Duodenal mucosa (tissue), 2 donors: ENCODE measurements around the gene ARL15.
"Not testable (repeated sequence)": the region's sequence is repeated elsewhere in the genome, so short reads cannot be mapped to it uniquely, and the experiment has no call there.

Experiments used
- H3K27ac ChIP-seq: one replicate; pipeline ENCODE4 v1.7.0; 2013; ENCODE audit warnings: low read depth, low read length
- H3K27me3 ChIP-seq, 2 donors: one replicate each; pipeline ENCODE4 v1.7.0; 2013; ENCODE audit warnings: low read length in 2 of 2, control low read depth in 1 of 2; ENCODE audit not compliant: insufficient read depth in 2 of 2, control insufficient read depth in 1 of 2
- H3K36me3 ChIP-seq, 2 donors: one replicate each; pipeline ENCODE4 v1.7.0; 2013; ENCODE audit warnings: low read length in 2 of 2, control low read depth in 1 of 2; ENCODE audit not compliant: insufficient read depth in 2 of 2, control insufficient read depth in 1 of 2
- H3K4me1 ChIP-seq, 2 donors: one replicate each; pipeline ENCODE4 v1.7.0; 2013; ENCODE audit warnings: low read length in 2 of 2, control low read depth in 1 of 2; ENCODE audit not compliant: insufficient read depth in 2 of 2, control insufficient read depth in 1 of 2
- H3K4me3 ChIP-seq, 2 donors: one replicate each; pipeline ENCODE4 v1.7.0; 2013; ENCODE audit warnings: low read length in 2 of 2, low read depth in 1 of 2
- H3K9ac ChIP-seq, 2 donors: one replicate each; pipeline ENCODE4 v1.7.0; 2013; ENCODE audit warnings: low read length in 2 of 2, low read depth in 1 of 2
- H3K9me3 ChIP-seq, 2 donors: one replicate each; pipeline ENCODE4 v1.7.0; 2013; ENCODE audit warnings: low read length in 2 of 2, control low read depth in 1 of 2; ENCODE audit not compliant: control insufficient read depth in 1 of 2

Gene ARL15

DNA sequence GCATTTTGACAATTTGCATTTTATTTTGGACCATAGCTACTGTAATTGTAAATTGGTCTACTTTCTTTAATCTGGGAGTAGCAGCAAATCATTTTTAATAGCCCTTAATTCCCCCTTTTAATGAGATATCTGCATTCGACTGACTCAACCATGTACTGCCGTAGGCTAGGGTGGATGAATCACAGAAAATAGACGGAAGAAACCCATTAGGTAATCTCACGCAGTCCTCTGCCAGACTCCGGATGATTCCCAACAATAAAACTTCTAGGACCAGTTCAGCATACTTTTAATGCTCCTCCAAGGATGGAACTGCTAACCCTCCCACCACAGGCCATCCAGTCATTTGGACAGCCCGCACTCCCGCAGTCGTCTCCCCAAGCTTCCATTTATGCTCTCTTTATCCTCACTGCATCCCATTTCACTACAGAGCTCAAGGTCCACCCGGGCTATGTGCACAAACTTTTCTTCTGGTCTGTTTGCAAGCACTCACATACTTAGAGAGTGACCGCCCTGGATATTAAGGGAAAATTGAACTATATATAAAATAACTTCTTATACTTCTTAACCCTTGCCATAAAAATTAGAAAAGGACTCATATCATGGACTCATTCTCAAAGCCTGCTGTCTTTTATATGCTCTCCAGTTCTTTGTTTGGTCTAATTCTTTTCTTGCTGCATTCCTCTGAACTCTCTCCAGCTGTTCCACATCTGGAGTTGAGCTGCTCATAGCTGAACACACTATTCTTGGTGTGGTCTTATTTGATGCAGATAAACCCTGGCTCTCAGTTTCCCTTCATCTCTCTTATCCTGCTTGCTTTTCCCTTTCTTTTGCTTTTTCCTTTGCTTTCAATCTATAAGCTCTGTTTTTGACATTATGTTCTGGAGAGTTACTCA lies 326.6 kb downstream of the ARL15 start:
- H3K9ac ChIP-seq = no peak overlapping the region
- H3K27me3 ChIP-seq = no peaks in the 10 kb centered on the region
- no peaks in the 10 kb centered on the region for H3K4me1 ChIP-seq
- no peaks in the 10 kb centered on the region for H3K36me3 ChIP-seq
- H3K4me3 ChIP-seq = no peak overlapping the region
- no peak overlapping the region for H3K27ac ChIP-seq
- H3K9me3 ChIP-seq = no peaks in the 10 kb centered on the region

- not testable (repeated sequence) for H3K27me3 ChIP-seq, H3K9me3 ChIP-seq, H3K4me1 ChIP-seq, H3K27ac ChIP-seq, H3K9ac ChIP-seq, H3K36me3 ChIP-seq, H3K4me3 ChIP-seq
These were observed 328.1 kb downstream of the ARL15 start for GRCh38 chr5:53982319-53982718.

GRCh38 chr5:53980061-53980460 lies 330.3 kb downstream of the ARL15 start:
- Histone ChIP-seq H3K9me3 (no peaks in the 10 kb centered on the region), H3K4me1 (no peaks in the 10 kb centered on the region), H3K27me3 (no peaks in the 10 kb centered on the region), H3K9ac (no peak overlapping the region), H3K27ac (no peak overlapping the region), H3K4me3 (no peak overlapping the region), H3K36me3 (no peaks in the 10 kb centered on the region)

DNA sequence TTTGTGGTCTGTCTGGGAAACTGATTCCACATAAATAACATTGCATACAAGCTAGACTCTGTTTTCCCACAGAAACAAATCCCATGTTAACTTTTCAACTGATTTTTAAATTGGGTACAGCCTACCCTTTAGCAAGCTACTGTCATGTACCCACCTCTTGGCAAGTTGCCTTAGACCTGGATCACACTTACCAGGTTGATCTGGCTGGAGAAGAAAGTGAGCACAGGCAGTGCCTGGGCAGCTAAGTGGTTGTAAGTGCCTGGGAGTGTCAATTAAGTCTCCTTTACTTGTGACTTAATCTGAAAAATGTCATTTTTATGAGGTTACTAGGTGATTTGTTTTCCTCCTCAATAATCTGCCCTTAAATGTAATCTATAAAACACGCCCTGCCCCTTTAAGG lies 336.4 kb downstream of the ARL15 start:
- no peaks in the 10 kb centered on the region for H3K9me3 ChIP-seq
- H3K36me3 ChIP-seq = no peaks in the 10 kb centered on the region
- H3K27me3 ChIP-seq = no peaks in the 10 kb centered on the region
- no peak overlapping the region for H3K9ac ChIP-seq
- peaks cover 0 to 3% of the 10 kb centered on the region in 2 donors for H3K4me1 ChIP-seq
- no peak overlapping the region for H3K27ac ChIP-seq
- H3K4me3 ChIP-seq = no peak overlapping the region

- Histone ChIP-seq H3K27ac (no peak overlapping the region), H3K27me3 (no peaks in the 10 kb centered on the region), H3K9ac (no peak overlapping the region), H3K36me3 (peaks cover 0 to 3% of the 10 kb centered on the region in 2 donors), H3K9me3 (no peaks in the 10 kb centered on the region), H3K4me3 (no peak overlapping the region), H3K4me1 (peaks cover 0 to 3% of the 10 kb centered on the region in 2 donors)
These were observed 338.1 kb downstream of the ARL15 start for GRCh38 chr5:53972314-53972713.

GRCh38 chr5:53971551-53971950 lies 338.8 kb downstream of the ARL15 start:
- Histone ChIP-seq H3K9ac (no peak overlapping the region), H3K4me3 (no peak overlapping the region), H3K27ac (no peak overlapping the region), H3K4me1 (peaks cover 0 to 3% of the 10 kb centered on the region in 2 donors), H3K36me3 (peaks cover 0 to 3% of the 10 kb centered on the region in 2 donors), H3K27me3 (no peaks in the 10 kb centered on the region), H3K9me3 (no peaks in the 10 kb centered on the region)

- Histone ChIP-seq H3K9me3 (no peaks in the 10 kb centered on the region), H3K9ac (no peak overlapping the region), H3K4me3 (no peak overlapping the region), H3K27me3 (no peaks in the 10 kb centered on the region), H3K27ac (no peak overlapping the region), H3K4me1 (peaks cover 0 to 3% of the 10 kb centered on the region in 2 donors), H3K36me3 (peaks cover 0 to 3% of the 10 kb centered on the region in 2 donors)
These were observed 339.2 kb downstream of the ARL15 start for GRCh38 chr5:53971131-53971530.

DNA sequence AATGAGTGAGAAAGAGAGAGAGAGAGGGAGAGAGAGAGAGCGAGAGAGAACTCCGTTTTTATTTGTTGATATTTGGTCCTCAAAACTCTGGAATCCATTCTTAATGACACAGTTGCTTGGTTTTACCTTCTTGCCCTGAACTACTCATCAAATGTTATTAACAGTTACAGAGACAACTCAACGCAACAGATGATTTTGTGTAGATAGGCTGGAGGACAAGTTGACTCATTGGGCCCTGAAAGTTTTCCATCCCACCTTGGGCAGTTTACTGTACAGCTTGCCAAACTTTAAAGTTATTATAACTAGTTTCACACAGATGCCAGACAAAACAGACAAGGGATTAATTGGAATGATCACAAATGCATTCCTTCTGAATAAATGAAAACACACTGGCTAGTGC lies 339.9 kb downstream of the ARL15 start:
- Histone ChIP-seq H3K9me3 (no peaks in the 10 kb centered on the region), H3K4me1 (peaks cover 0 to 3% of the 10 kb centered on the region in 2 donors), H3K27me3 (no peaks in the 10 kb centered on the region), H3K36me3 (peaks cover 0 to 3% of the 10 kb centered on the region in 2 donors), H3K27ac (no peak overlapping the region), H3K4me3 (no peak overlapping the region), H3K9ac (no peak overlapping the region)

GRCh38 chr5:53969176-53969730 lies 341.1 kb downstream of the ARL15 start:
- H3K36me3 ChIP-seq = peaks cover 0 to 3% of the 10 kb centered on the region in 2 donors
- no peak overlapping the region for H3K27ac ChIP-seq
- H3K4me3 ChIP-seq = no peak overlapping the region
- H3K27me3 ChIP-seq = no peaks in the 10 kb centered on the region
- no peaks in the 10 kb centered on the region for H3K9me3 ChIP-seq
- H3K9ac ChIP-seq = no peak overlapping the region
- peaks cover 0 to 3% of the 10 kb centered on the region in 2 donors for H3K4me1 ChIP-seq

DNA sequence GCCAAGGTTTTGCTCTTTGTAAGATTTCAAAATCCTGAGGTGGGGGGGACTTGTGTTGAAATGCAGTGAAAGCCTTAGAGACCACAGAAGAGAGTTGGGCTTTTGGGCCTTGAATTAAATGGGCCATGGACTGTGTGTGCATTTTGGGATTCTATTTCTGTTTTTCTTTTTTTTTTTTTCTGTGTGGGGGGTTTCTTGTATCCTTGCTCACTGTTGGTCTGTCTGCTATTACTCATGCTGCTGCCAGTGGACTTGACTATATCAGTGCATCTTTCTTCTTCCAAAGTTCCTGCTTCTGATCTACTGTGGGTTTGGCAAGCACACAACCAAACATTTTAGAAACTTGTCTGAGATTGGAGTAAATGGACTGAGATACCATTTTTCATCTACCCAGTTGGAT lies 344.9 kb downstream of the ARL15 start:
- Histone ChIP-seq H3K4me1 (no peaks in the 10 kb centered on the region), H3K27me3 (no peaks in the 10 kb centered on the region), H3K9me3 (no peaks in the 10 kb centered on the region), H3K4me3 (no peak overlapping the region), H3K9ac (no peak overlapping the region), H3K27ac (no peak overlapping the region), H3K36me3 (peaks cover 0 to 3% of the 10 kb centered on the region in 2 donors)
